SK-N-SH (cell line): ENCODE results near the gene FAM180B. TPM values are rescaled to one million over a fixed set of nuclear protein-coding genes. Genes with fewer than 3 reads are reported as not detected.

Experiments
- CTCF ChIA-PET: fragments of 300-600, 350-600 bp; formaldehyde crosslinking; extraction: SDS; loops from one replicate; lab custom pipeline; 2021; lab: Yijun Ruan, JAX
- POLR2A ChIA-PET: fragments of 350-600 bp; sonication (Branson Sonifier 250); formaldehyde crosslinking; extraction: SDS; loops from one replicate; lab custom pipeline; 2020; ENCODE audit warnings: antibody characterized with exemption, inconsistent platforms; lab: Yijun Ruan, JAX
- DNase-seq: peaks from one replicate; pipeline ENCODE4 v3.0.0; 2012
- H2AFZ ChIP-seq: fragments of 200-600 bp; sonication (generic); 2 replicates; pipeline ENCODE4 v1.8.1; 2016; ENCODE audit warnings: antibody characterized with exemption, mild to moderate bottlenecking, low read depth
- H3F3A ChIP-seq: fragments of 200-600 bp; sonication (generic); replicated peaks from 2 replicates; pipeline ENCODE3; 2016; ENCODE audit warnings: antibody characterized with exemption, mild to moderate bottlenecking; ENCODE audit not compliant: insufficient read depth
- H3K27ac ChIP-seq, 2 experiments: fragments of 200-500 bp in 1 of 2; fragments of 200-600 bp in 1 of 2; sonication (Bioruptor generic) in 1 of 2; sonication (generic), shearing (Covaris generic) in 1 of 2; 2 replicates each; pipeline versions ENCODE4 v1.5.1 to v1.6.1; 2014 to 2016; ENCODE audit warnings: low read depth in 2 of 2, inconsistent platforms in 1 of 2, low read length in 1 of 2, mild to moderate bottlenecking in 1 of 2, mixed read lengths in 1 of 2
- H3K27me3 ChIP-seq: fragments of 200-600 bp; sonication (generic), shearing (Covaris generic); 2 replicates; pipeline ENCODE4 v1.6.1; 2016; ENCODE audit warnings: mixed run types; ENCODE audit not compliant: insufficient read depth
- H3K36me3 ChIP-seq, 2 experiments: fragments of 200-500 bp in 1 of 2; fragments of 200-600 bp in 1 of 2; sonication (Bioruptor generic) in 1 of 2; sonication (generic) in 1 of 2; replicated peaks in 1 of 2; 2 replicates each; pipeline versions ENCODE3 to v1.5.1; 2014 to 2016; ENCODE audit warnings: low read length in 1 of 2, mild to moderate bottlenecking in 1 of 2; ENCODE audit not compliant: insufficient read depth in 2 of 2, control insufficient read depth in 1 of 2
- H3K4me1 ChIP-seq, 2 experiments: fragments of 200-500 bp in 1 of 2; fragments of 200-600 bp in 1 of 2; sonication (Bioruptor generic) in 1 of 2; sonication (generic), shearing (Covaris generic) in 1 of 2; 2 replicates each; pipeline versions ENCODE4 v1.5.1 to v1.6.1; 2014 to 2016; ENCODE audit warnings: low read depth in 1 of 2, low read length in 1 of 2, mixed run types in 1 of 2; ENCODE audit not compliant: insufficient read depth in 2 of 2, control insufficient read depth in 1 of 2
- H3K4me2 ChIP-seq: fragments of 200-600 bp; sonication (generic), shearing (Covaris generic); 2 replicates; pipeline ENCODE4 v1.6.1; 2017; ENCODE audit warnings: mixed run types
- H3K4me3 ChIP-seq, 2 experiments: fragments of 200-500 bp in 1 of 2; fragments of 200-600 bp in 1 of 2; sonication (Bioruptor generic) in 1 of 2; sonication (generic), shearing (Covaris generic) in 1 of 2; 2 replicates each; pipeline versions ENCODE4 v1.5.1 to v1.8.1; 2014 to 2016; ENCODE audit warnings: low read depth in 2 of 2, inconsistent platforms in 1 of 2, low read length in 1 of 2, mild to moderate bottlenecking in 1 of 2, mixed read lengths in 1 of 2, moderate library complexity in 1 of 2
- H3K79me2 ChIP-seq: fragments of 200-600 bp; sonication (generic); 2 replicates; pipeline ENCODE4 v1.8.1; 2017; ENCODE audit warnings: mild to moderate bottlenecking; ENCODE audit not compliant: insufficient read depth
- H3K9ac ChIP-seq: fragments of 200-600 bp; sonication (generic); 2 replicates; pipeline ENCODE4 v1.6.1; 2017; ENCODE audit warnings: mixed run types
- H3K9me2 ChIP-seq: fragments of 200-600 bp; sonication (generic); 2 replicates; pipeline ENCODE4 v1.6.1; 2017; ENCODE audit warnings: mixed run types
- H3K9me3 ChIP-seq: fragments of 200-600 bp; sonication (generic); 2 replicates; pipeline ENCODE4 v1.6.1; 2017; ENCODE audit warnings: mixed run types, mild to moderate bottlenecking, moderate library complexity
- H4K20me1 ChIP-seq: fragments of 200-600 bp; sonication (generic); 2 replicates; pipeline ENCODE4 v1.6.1; 2017; ENCODE audit warnings: mild to moderate bottlenecking, mixed run types; ENCODE audit not compliant: insufficient read depth
- CHD2 ChIP-seq: fragments of 150-350 bp; IDR thresholded peaks from 2 replicates; pipeline ENCODE4 v1.6.1; 2018; ENCODE audit warnings: low read length; ENCODE audit not compliant: partially characterized antibody
- ELF1 ChIP-seq: IDR thresholded peaks from 2 replicates; pipeline ENCODE4 v1.4.0; 2012
- EZH2phosphoT487 ChIP-seq: fragments of 200-600 bp; sonication (generic); IDR thresholded peaks from 2 replicates; pipeline ENCODE4 v1.6.1; 2017; ENCODE audit warnings: low read depth, mixed run types, mild to moderate bottlenecking, antibody characterized with exemption, moderate library complexity, borderline replicate concordance
- FOXM1 ChIP-seq: IDR thresholded peaks from 2 replicates; pipeline ENCODE4 v1.4.0; 2012; ENCODE audit warnings: low read depth, mild to moderate bottlenecking
- GABPA ChIP-seq: IDR thresholded peaks from 2 replicates; pipeline ENCODE4 v1.4.0; 2012; ENCODE audit warnings: low read depth, mild to moderate bottlenecking
- NFIC ChIP-seq: IDR thresholded peaks from 2 replicates; pipeline ENCODE4 v1.4.0; 2012; ENCODE audit warnings: borderline replicate concordance
- RCOR1 ChIP-seq: fragments of 150-350 bp; IDR thresholded peaks from 2 replicates; pipeline ENCODE4 v1.6.1; 2017; ENCODE audit warnings: antibody characterized with exemption, low read length
- RXRA ChIP-seq: IDR thresholded peaks from 2 replicates; pipeline ENCODE4 v1.4.0; 2012; ENCODE audit warnings: low read depth, mild to moderate bottlenecking, borderline replicate concordance
- SIN3A ChIP-seq: IDR thresholded peaks from 2 replicates; pipeline ENCODE4 v1.6.1; 2012; ENCODE audit warnings: low read depth, mild to moderate bottlenecking, low read length, moderate library complexity, borderline replicate concordance
- SMC3 ChIP-seq: IDR thresholded peaks from 2 replicates; pipeline ENCODE4 v1.6.1; 2012; ENCODE audit warnings: low read depth, low read length, improper control_type of control experiment
- TAF1 ChIP-seq: IDR thresholded peaks from 2 replicates; pipeline ENCODE4 v1.6.1; 2012; ENCODE audit warnings: low read depth, mild to moderate bottlenecking, low read length, moderate library complexity, borderline replicate concordance
- TEAD4 ChIP-seq: IDR thresholded peaks from 2 replicates; pipeline ENCODE4 v1.4.0; 2012; ENCODE audit warnings: mild to moderate bottlenecking, borderline replicate concordance; ENCODE audit not compliant: insufficient read depth
- YY1 ChIP-seq: IDR thresholded peaks from 2 replicates; pipeline ENCODE4 v1.4.0; 2012; ENCODE audit warnings: low read depth, mild to moderate bottlenecking
- WGBS: methylation state at CpG from one replicate; pipeline ENCODE4 v1.1.6; 2017; ENCODE audit warnings: low lambda C conversion rate; 5-methylcytosine and 5-hydroxymethylcytosine counted together
- polyA plus RNA-seq, 3 experiments: library from polyadenylated mRNA; depleted of rRNA; stranded (reverse); fragments of >200 nt; gene quantifications; 2 replicates each; pipeline ENCODE4 v1.2.3, GENCODE V29; 2012
- TF ChIP-seq, protein P1 (sequence below): IDR thresholded peaks from 2 replicates; pipeline ENCODE4 v1.4.0; 2012; ENCODE audit warnings: low read depth, borderline replicate concordance
- TF ChIP-seq, protein P2 (sequence below): fragments of 150-350 bp; IDR thresholded peaks from 2 replicates; pipeline ENCODE4 v1.6.1; 2016; ENCODE audit warnings: mild to moderate bottlenecking, low read depth, low read length

FAM180B gene
- polyA plus RNA-seq, 1 of the 3 experiments (the other 2 are of a cell fraction), result not detected

GRCh38 chr11:47617417-47617809 lies 30.9 kb downstream of the FAM180B start (continued):
- no peak for TF ChIP-seq TEAD4
- no peak for TF ChIP-seq SMC3
- TF ChIP-seq, protein P1, sequence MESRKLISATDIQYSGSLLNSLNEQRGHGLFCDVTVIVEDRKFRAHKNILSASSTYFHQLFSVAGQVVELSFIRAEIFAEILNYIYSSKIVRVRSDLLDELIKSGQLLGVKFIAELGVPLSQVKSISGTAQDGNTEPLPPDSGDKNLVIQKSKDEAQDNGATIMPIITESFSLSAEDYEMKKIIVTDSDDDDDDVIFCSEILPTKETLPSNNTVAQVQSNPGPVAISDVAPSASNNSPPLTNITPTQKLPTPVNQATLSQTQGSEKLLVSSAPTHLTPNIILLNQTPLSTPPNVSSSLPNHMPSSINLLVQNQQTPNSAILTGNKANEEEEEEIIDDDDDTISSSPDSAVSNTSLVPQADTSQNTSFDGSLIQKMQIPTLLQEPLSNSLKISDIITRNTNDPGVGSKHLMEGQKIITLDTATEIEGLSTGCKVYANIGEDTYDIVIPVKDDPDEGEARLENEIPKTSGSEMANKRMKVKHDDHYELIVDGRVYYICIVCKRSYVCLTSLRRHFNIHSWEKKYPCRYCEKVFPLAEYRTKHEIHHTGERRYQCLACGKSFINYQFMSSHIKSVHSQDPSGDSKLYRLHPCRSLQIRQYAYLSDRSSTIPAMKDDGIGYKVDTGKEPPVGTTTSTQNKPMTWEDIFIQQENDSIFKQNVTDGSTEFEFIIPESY, result no peak
- TF ChIP-seq RCOR1, result no peak
- TF ChIP-seq TAF1, result no peak
- no peak for TF ChIP-seq NFIC
- no peak for TF ChIP-seq FOXM1
- no peak for TF ChIP-seq YY1

- Histone ChIP-seq H3F3A (peaks cover 13% of the 10 kb centered on the region), H3K36me3 (peaks cover 50 to 62% of the 10 kb centered on the region in 2 experiments), H3K9me2 (no peaks in the 10 kb centered on the region), H3K27me3 (no peaks in the 10 kb centered on the region), H4K20me1 (no peaks in the 10 kb centered on the region), H3K4me3 (no peak overlapping the region), H3K27ac (no peak overlapping the region), H2AFZ (no peak overlapping the region), H3K79me2 (no peaks in the 10 kb centered on the region), H3K4me1 (peaks cover 0 to 9% of the 10 kb centered on the region in 2 experiments; a peak in 1 of 4 replicates)
- WGBS, result 95% methylated on average over 2 of the region's 2 CpGs
- POLR2A ChIA-PET, result no interaction called here
- no peak for DNase-seq
- CTCF ChIA-PET, result interaction anchor here (2.0 kb wide), 1 partner anchor 26 kb away, joined by 7 read pairs; the partner anchor contains the start of gene C1QTNF4
- TF ChIP-seq, protein P2, sequence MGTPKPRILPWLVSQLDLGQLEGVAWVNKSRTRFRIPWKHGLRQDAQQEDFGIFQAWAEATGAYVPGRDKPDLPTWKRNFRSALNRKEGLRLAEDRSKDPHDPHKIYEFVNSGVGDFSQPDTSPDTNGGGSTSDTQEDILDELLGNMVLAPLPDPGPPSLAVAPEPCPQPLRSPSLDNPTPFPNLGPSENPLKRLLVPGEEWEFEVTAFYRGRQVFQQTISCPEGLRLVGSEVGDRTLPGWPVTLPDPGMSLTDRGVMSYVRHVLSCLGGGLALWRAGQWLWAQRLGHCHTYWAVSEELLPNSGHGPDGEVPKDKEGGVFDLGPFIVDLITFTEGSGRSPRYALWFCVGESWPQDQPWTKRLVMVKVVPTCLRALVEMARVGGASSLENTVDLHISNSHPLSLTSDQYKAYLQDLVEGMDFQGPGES, result no peak
- no peak for TF ChIP-seq EZH2phosphoT487
- TF ChIP-seq ELF1, result no peak
- TF ChIP-seq CHD2, result no peak
- no peak for TF ChIP-seq GABPA
- TF ChIP-seq SIN3A, result no peak
- no peak for TF ChIP-seq RXRA
- TF ChIP-seq, all 33 proteins: peak for 0
- Histone ChIP-seq H3K4me2 (no peak overlapping the region), H3K9ac (no peak overlapping the region), H3K9me3 (no peaks in the 10 kb centered on the region)
Measured at GRCh38 chr11:47620836-47621378, 34.4 kb downstream of the FAM180B start.
